ENCODE data around the gene TSNAX.

The TSNAX gene

GRCh38 chr1:231601824-231602672, 73.6 kb downstream of the TSNAX start:
- no peak for DNase-seq (ENCODE audit: low read depth in 2 of 2)

- DNase-seq (ENCODE audit: low read depth in 2 of 2): no peak
Measured at GRCh38 chr1:231602673-231602984, 74.2 kb downstream of the TSNAX start.

- DNase-seq (ENCODE audit: low read depth in 2 of 2): no peak
Measured at GRCh38 chr1:231603598-231604275, 75.3 kb downstream of the TSNAX start.

GRCh38 chr1:231604276-231604621, 75.8 kb downstream of the TSNAX start:
- DNase-seq (ENCODE audit: low read depth in 2 of 2): no peak

GRCh38 chr1:231605149-231606100, 77.0 kb downstream of the TSNAX start:
- no peak for DNase-seq (ENCODE audit: low read depth in 2 of 2)

GRCh38 chr1:231606712-231607111, 78.2 kb downstream of the TSNAX start:
- no peak for DNase-seq (ENCODE audit: low read depth in 2 of 2)

- DNase-seq (ENCODE audit: low read depth in 2 of 2): no peak
Measured at GRCh38 chr1:231610388-231610787, 81.9 kb downstream of the TSNAX start.

GRCh38 chr1:231611111-231611510, 82.6 kb downstream of the TSNAX start:
- no peak for DNase-seq (ENCODE audit: low read depth in 2 of 2)

GRCh38 chr1:231611851-231612250, 83.4 kb downstream of the TSNAX start:
- DNase-seq (ENCODE audit: low read depth in 2 of 2): no peak

GRCh38 chr1:231612393-231613089, 84.1 kb downstream of the TSNAX start:
- DNase-seq (ENCODE audit: low read depth in 2 of 2): no peak

- no peak for DNase-seq (ENCODE audit: low read depth in 2 of 2)
Measured at GRCh38 chr1:231613419-231614349, 85.2 kb downstream of the TSNAX start.

Measured in stimulated activated CD4-positive, alpha-beta T cell treated with anti-CD3 and anti-CD28 coated beads, Interleukin-1b, Interleukin-23, amount 100 ng/mL, for 4 hours (primary cell).